Measurements from ENCODE around the gene FANCD2.
"Not testable (repeated sequence)": the region's sequence is repeated elsewhere in the genome, so short reads cannot be mapped to it uniquely, and the experiment has no call there.

Gene FANCD2

GRCh38 chr3:10010878-10011465 is 15.3 kb upstream of the FANCD2 start:
- no peak for DNase-seq (ENCODE audit: low read depth, low spot score)

GRCh38 chr3:10011631-10012030 is 14.6 kb upstream of the FANCD2 start:
- DNase-seq (ENCODE audit: low read depth, low spot score) = no peak
- no peak overlapping the region for H3K4me3 ChIP-seq (ENCODE audit: low read length)

More at GRCh38 chr3:10010878-10011465, 15.3 kb upstream of the FANCD2 start:
- no peak overlapping the region for H3K4me3 ChIP-seq (ENCODE audit: low read length)

GRCh38 chr3:10012106-10012505 is 14.1 kb upstream of the FANCD2 start:
- DNase-seq (ENCODE audit: low read depth, low spot score) = no peak
- H3K4me3 ChIP-seq (ENCODE audit: low read length) = no peak overlapping the region

- DNase-seq (ENCODE audit: low read depth, low spot score) = no peak
- H3K4me3 ChIP-seq (ENCODE audit: low read length) = no peak overlapping the region
Measured at GRCh38 chr3:10015461-10015904, 10.8 kb upstream of the FANCD2 start.

GRCh38 chr3:10017636-10018292 is 8.5 kb upstream of the FANCD2 start:
- no peak for DNase-seq (ENCODE audit: low read depth, low spot score)
- H3K4me3 ChIP-seq (ENCODE audit: low read length) = no peak overlapping the region

- not testable (repeated sequence) for DNase-seq (ENCODE audit: low read depth, low spot score); H3K4me3 ChIP-seq (ENCODE audit: low read length)
Measured at GRCh38 chr3:10018806-10019205, 7.4 kb upstream of the FANCD2 start.

- no peak overlapping the region for H3K4me3 ChIP-seq (ENCODE audit: low read length)
- DNase-seq (ENCODE audit: low read depth, low spot score) = no peak
Measured at GRCh38 chr3:10019326-10019725, 6.9 kb upstream of the FANCD2 start.

GRCh38 chr3:10021856-10022775 is 4.1 kb upstream of the FANCD2 start:
- no peak for DNase-seq (ENCODE audit: low read depth, low spot score)
- no peak overlapping the region for H3K4me3 ChIP-seq (ENCODE audit: low read length)

GRCh38 chr3:10023587-10024310 is 2.5 kb upstream of the FANCD2 start:
- no peak for DNase-seq (ENCODE audit: low read depth, low spot score)
- H3K4me3 ChIP-seq (ENCODE audit: low read length) = no peak overlapping the region

- peak overlapping the region; percentile 97 for H3K4me3 ChIP-seq (ENCODE audit: low read length)
- no peak for DNase-seq (ENCODE audit: low read depth, low spot score)
Measured at GRCh38 chr3:10025205-10026083, 793 bp upstream of the FANCD2 start.

GRCh38 chr3:10041034-10041433 is 14.8 kb downstream of the FANCD2 start:
- no peak overlapping the region for H3K4me3 ChIP-seq (ENCODE audit: low read length)
- no peak for DNase-seq (ENCODE audit: low read depth, low spot score)

- DNase-seq (ENCODE audit: low read depth, low spot score) = no peak
- H3K4me3 ChIP-seq (ENCODE audit: low read length) = no peak overlapping the region
Measured at GRCh38 chr3:10047876-10048275, 21.6 kb downstream of the FANCD2 start.

GRCh38 chr3:10053054-10053453 is 26.8 kb downstream of the FANCD2 start:
- not testable (repeated sequence) for DNase-seq (ENCODE audit: low read depth, low spot score); H3K4me3 ChIP-seq (ENCODE audit: low read length)

GRCh38 chr3:10055097-10055496 is 28.9 kb downstream of the FANCD2 start:
- DNase-seq (ENCODE audit: low read depth, low spot score) = no peak
- H3K4me3 ChIP-seq (ENCODE audit: low read length) = no peak overlapping the region

GRCh38 chr3:10070077-10070476 is 43.8 kb downstream of the FANCD2 start:
- not testable (repeated sequence) for H3K4me3 ChIP-seq (ENCODE audit: low read length); DNase-seq (ENCODE audit: low read depth, low spot score)

- DNase-seq (ENCODE audit: low read depth, low spot score) = no peak
- H3K4me3 ChIP-seq (ENCODE audit: low read length) = no peak overlapping the region
Measured at GRCh38 chr3:10074666-10075065, 48.4 kb downstream of the FANCD2 start.

GRCh38 chr3:10081871-10082270 is 55.6 kb downstream of the FANCD2 start:
- H3K4me3 ChIP-seq (ENCODE audit: low read length) = no peak overlapping the region
- no peak for DNase-seq (ENCODE audit: low read depth, low spot score)

GRCh38 chr3:10085738-10086137 is 59.5 kb downstream of the FANCD2 start:
- DNase-seq (ENCODE audit: low read depth, low spot score) = no peak
- H3K4me3 ChIP-seq (ENCODE audit: low read length) = no peak overlapping the region
